Esophagus squamous epithelium (tissue), 5 donors: ENCODE measurements around the gene RGR. TPM values are rescaled to one million over a fixed set of nuclear protein-coding genes. Genes with fewer than 3 reads are reported as not detected.

Experiments
- DNase-seq: peaks from one replicate; lab custom pipeline; 2025; lab: John Stamatoyannopoulos, UW
- H3K27ac ChIP-seq, 4 donors: fragments of 200-600 bp; sonication (generic); one replicate each; pipeline ENCODE4 v1.5.1; 2016 to 2019; ENCODE audit warnings: mild to moderate bottlenecking in 1 of 4
- H3K27me3 ChIP-seq, 4 donors: fragments of 200-600 bp; sonication (generic); 1 replicate in 3 of 4; 2 replicates in 1 of 4; pipeline versions ENCODE4 v1.5.1 to v1.6.0; 2017 to 2021; ENCODE audit warnings: antibody characterized with exemption in 1 of 4
- H3K36me3 ChIP-seq, 3 donors: fragments of 200-600 bp; sonication (generic); one replicate each; pipeline ENCODE4 v1.5.1; 2016 to 2019
- H3K4me1 ChIP-seq, 3 donors: fragments of 200-600 bp; sonication (generic); one replicate each; pipeline ENCODE4 v1.5.1; 2017 to 2019
- H3K4me3 ChIP-seq, 4 donors: fragments of 200-600 bp; sonication (generic); 1 replicate in 3 of 4; 2 replicates in 1 of 4; pipeline ENCODE4 v1.5.1; 2016 to 2019; ENCODE audit warnings: mild to moderate bottlenecking in 2 of 4, moderate library complexity in 1 of 4
- H3K9me3 ChIP-seq, 3 donors: fragments of 200-600 bp; sonication (generic); one replicate each; pipeline ENCODE4 v1.5.1; 2016 to 2019
- POLR2A ChIP-seq, 4 donors: fragments of 450-650 bp; IDR thresholded peaks; one replicate each; pipeline ENCODE4 v1.6.1; 2017; ENCODE audit warnings: antibody characterized with exemption in 4 of 4, mild to moderate bottlenecking in 4 of 4, moderate library complexity in 3 of 4
- WGBS, 2 donors: methylation state at CpG; one replicate each; pipeline ENCODE4 v1.1.5; 2018; 5-methylcytosine and 5-hydroxymethylcytosine counted together
- intact Hi-C: fragments of 100-400 bp; cut with DNase I; formaldehyde crosslinking; loops from one replicate; pipeline ENCODE4 v1.15.0; 2022
- total RNA-seq, 4 donors: library from RNA; depleted of rRNA; stranded (reverse); fragments of >200 nt; gene quantifications; one replicate each; pipeline ENCODE4 v1.1.0, GENCODE V29; 2016
- TF ChIP-seq, protein P1 (sequence below), 6 experiments: fragments of 450-650 bp in 4 of 6; fragments of 200-600 bp in 2 of 6; sonication (generic) in 2 of 6; IDR thresholded peaks; one replicate each; pipeline ENCODE4 v1.5.1; 2016 to 2019; ENCODE audit warnings: antibody characterized with exemption in 6 of 6, mild to moderate bottlenecking in 4 of 6, moderate library complexity in 4 of 6
- donor health status: DM: yes; HTN: yes; CAD: no.

The RGR gene
- total RNA-seq, 4 donors from 2014 or later = 0.09 to 0.57 TPM; not detected in 2

DNA sequence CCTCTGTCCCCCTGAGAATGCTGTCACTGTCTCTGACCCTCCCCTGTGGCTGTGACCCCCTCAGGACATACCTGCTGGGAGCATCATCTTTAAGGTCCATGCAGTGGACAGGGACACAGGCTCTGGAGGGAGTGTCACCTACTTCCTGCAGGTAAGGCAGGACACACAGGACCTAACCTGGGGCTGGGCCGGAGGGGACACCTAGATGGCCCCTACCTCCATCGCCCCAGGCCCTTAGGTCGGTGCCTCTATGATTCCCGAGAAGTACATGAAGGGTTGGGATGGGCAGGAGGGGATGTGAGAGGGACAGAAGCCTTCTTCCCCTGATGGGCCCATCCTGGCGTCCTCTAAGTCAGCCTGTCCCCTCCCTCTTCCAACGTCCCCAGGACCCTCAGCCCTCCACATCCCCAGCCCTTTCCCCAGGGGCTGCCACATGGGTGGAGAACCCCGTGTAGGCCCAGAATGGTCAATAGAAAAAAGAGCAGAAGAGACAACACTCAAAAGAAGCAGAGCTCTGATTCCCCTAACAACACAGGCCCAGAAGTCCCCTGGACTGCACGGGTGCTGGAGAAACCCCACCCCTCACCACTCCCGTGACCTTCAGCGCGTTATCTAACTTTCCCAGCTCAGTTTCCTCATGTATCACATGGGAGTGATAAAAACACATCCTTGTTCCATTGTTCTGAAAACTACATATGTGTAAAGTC, 44.2 kb upstream of the RGR start:
- WGBS, 2 donors = 63 to 88% methylated on average over 6 to 7 of the region's 11 CpGs
- Histone ChIP-seq H3K4me1 (peaks cover 0 to 20% (median 0%) of the 10 kb centered on the region in 3 donors), H3K36me3 (peaks cover 0 to 16% (median 0%) of the 10 kb centered on the region in 3 donors), H3K4me3 (no peak overlapping the region), H3K27ac (no peak overlapping the region), H3K27me3 (peaks cover 0 to 4% (median 0%) of the 10 kb centered on the region in 4 donors), H3K9me3 (no peaks in the 10 kb centered on the region)
- no peak for DNase-seq
- TF ChIP-seq, protein P1, sequence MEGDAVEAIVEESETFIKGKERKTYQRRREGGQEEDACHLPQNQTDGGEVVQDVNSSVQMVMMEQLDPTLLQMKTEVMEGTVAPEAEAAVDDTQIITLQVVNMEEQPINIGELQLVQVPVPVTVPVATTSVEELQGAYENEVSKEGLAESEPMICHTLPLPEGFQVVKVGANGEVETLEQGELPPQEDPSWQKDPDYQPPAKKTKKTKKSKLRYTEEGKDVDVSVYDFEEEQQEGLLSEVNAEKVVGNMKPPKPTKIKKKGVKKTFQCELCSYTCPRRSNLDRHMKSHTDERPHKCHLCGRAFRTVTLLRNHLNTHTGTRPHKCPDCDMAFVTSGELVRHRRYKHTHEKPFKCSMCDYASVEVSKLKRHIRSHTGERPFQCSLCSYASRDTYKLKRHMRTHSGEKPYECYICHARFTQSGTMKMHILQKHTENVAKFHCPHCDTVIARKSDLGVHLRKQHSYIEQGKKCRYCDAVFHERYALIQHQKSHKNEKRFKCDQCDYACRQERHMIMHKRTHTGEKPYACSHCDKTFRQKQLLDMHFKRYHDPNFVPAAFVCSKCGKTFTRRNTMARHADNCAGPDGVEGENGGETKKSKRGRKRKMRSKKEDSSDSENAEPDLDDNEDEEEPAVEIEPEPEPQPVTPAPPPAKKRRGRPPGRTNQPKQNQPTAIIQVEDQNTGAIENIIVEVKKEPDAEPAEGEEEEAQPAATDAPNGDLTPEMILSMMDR (IDR thresholded peaks at IDR 0.05) = no peak
- TF ChIP-seq POLR2A (IDR thresholded peaks at IDR 0.05) = no peak
- intact Hi-C loops = no loop called here

DNA sequence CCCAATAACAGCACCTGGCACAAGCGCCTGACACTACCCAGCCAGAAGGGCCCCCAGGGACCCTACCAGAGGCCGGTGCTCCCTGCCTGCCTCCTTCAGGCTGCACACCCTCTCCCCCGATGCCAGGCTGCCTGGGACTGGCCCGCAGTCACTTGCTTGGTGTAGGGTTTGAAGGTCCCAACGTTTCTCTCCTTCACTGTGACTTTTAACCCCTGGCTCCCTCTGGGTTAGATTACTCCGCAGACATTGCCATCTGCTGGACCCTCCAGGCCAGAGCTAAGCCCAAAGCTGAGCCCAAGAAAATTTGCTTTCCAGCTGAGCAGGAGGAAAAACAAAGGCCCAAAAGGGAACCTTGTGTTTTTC, 43.6 kb upstream of the RGR start:
- DNase-seq = no peak
- TF ChIP-seq, protein P1 (IDR thresholded peaks at IDR 0.05) = no peak
- TF ChIP-seq POLR2A (IDR thresholded peaks at IDR 0.05) = no peak
- Histone ChIP-seq H3K4me1 (peaks cover 0 to 14% (median 0%) of the 10 kb centered on the region in 3 donors), H3K4me3 (no peak overlapping the region), H3K9me3 (no peaks in the 10 kb centered on the region), H3K27ac (no peak overlapping the region), H3K27me3 (no peaks in the 10 kb centered on the region), H3K36me3 (peaks cover 0 to 16% (median 0%) of the 10 kb centered on the region in 3 donors)
- 71 to 80% methylated on average over 5 to 6 of the region's 6 CpGs for WGBS, 2 donors
- intact Hi-C loops = no loop called here

DNA sequence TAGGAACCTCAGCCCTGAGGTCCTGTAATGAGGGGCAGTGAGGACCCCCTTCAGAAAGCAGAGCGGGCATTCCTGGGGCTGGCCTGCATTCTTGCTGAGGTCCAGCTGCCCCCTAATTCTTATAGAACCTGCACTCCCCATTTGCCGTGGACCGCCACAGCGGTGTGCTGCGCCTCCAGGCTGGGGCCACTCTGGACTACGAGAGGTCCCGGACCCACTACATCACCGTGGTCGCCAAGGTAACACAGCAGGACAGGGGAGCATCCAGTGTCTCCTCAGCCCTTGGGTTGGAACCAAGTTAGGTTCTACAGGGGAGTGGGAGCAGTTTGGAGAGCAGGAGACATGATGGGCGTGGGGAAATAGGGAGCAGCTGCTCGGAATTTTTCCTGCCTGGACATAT, 43.2 kb upstream of the RGR start:
- Histone ChIP-seq H3K36me3 (peaks cover 0 to 16% (median 0%) of the 10 kb centered on the region in 3 donors), H3K4me3 (no peak overlapping the region), H3K27ac (no peak overlapping the region), H3K9me3 (no peaks in the 10 kb centered on the region), H3K27me3 (no peaks in the 10 kb centered on the region), H3K4me1 (peaks cover 0 to 10% (median 0%) of the 10 kb centered on the region in 3 donors)
- DNase-seq = no peak
- 75 to 82% methylated on average over 4 to 5 of the region's 11 CpGs for WGBS, 2 donors
- TF ChIP-seq POLR2A (IDR thresholded peaks at IDR 0.05) = no peak
- TF ChIP-seq, protein P1 (IDR thresholded peaks at IDR 0.05) = no peak
- intact Hi-C loops = no loop called here

DNA sequence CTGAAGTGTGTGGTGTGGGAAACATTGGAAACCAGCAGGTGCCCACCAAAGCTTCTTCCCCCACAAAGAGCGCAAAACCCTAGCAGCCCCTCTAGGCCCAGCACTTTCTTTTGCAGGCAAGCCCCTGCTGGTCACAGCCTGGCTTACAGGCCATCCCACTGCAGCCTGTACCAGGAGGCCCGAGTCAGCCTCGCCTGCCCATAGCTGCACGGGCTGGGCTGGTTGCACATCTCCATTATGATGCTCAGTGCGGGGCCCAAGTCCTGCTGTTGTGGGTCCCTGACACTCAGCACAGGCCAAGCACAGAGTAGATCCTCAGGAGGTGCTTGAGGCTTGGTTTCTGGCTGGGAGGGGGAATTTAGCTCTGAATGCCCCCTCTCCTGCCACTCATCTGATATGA, 42.5 kb upstream of the RGR start:
- H3K27ac ChIP-seq = no peak overlapping the region
- no peak overlapping the region for H3K4me3 ChIP-seq
- intact Hi-C loops = no loop called here
- H3K4me1 ChIP-seq = peaks cover 0 to 3% (median 0%) of the 10 kb centered on the region in 3 donors
- no peaks in the 10 kb centered on the region for H3K27me3 ChIP-seq
- DNase-seq = no peak
- H3K36me3 ChIP-seq = peaks cover 0 to 16% (median 0%) of the 10 kb centered on the region in 3 donors
- no peaks in the 10 kb centered on the region for H3K9me3 ChIP-seq
- WGBS, 2 donors = 88 to 100% methylated on average over 1 to 5 of the region's 5 CpGs
- no peak for TF ChIP-seq POLR2A (IDR thresholded peaks at IDR 0.05)
- TF ChIP-seq, protein P1 (IDR thresholded peaks at IDR 0.05) = no peak

DNA sequence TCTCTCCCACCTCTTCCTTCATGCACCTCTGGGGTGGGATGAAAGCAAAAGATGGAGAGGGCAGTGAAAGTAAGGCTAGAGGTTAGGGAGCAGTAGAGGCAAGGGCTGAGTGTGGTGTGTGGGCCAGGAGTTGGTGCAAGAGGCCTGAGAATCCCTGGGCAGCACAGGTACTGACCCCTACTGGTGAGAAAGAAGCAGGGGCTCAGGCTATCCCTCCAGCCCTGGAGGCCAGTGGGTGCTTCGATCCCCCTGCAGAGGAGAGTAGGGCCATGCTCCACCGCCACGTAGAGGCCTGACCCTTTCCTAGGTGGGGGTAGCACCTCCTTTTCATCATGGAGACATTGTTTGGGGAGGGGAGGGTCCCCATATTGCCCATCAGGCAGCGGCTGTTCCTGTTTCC, 40.7 kb upstream of the RGR start:
- no peaks in the 10 kb centered on the region for H3K27me3 ChIP-seq
- H3K4me3 ChIP-seq = no peak overlapping the region
- no peak for DNase-seq
- H3K4me1 ChIP-seq = no peaks in the 10 kb centered on the region
- no peak for TF ChIP-seq POLR2A (IDR thresholded peaks at IDR 0.05)
- TF ChIP-seq, protein P1 (IDR thresholded peaks at IDR 0.05) = peak in 2 of 6 experiments; percentile 21 to 47
- peaks cover 0 to 22% (median 0%) of the 10 kb centered on the region in 3 donors for H3K36me3 ChIP-seq
- H3K27ac ChIP-seq = no peak overlapping the region
- intact Hi-C loops = no loop called here
- H3K9me3 ChIP-seq = no peaks in the 10 kb centered on the region
- 96 to 100% methylated on average over 1 to 4 of the region's 4 CpGs for WGBS, 2 donors
